Stimulated activated CD8-positive, alpha-beta memory T cell treated with anti-CD3 and anti-CD28 coated beads, Interleukin-12 subunit alpha, Interleukin-12 subunit beta, amount 100 ng/mL, for 4 hours (primary cell): ENCODE measurements around the gene CCNA2.

Experiments
- DNase-seq: peaks from one replicate; pipeline ENCODE4 v3.0.0-alpha.2; 2020; ENCODE audit warnings: low read depth

CCNA2 gene

DNA sequence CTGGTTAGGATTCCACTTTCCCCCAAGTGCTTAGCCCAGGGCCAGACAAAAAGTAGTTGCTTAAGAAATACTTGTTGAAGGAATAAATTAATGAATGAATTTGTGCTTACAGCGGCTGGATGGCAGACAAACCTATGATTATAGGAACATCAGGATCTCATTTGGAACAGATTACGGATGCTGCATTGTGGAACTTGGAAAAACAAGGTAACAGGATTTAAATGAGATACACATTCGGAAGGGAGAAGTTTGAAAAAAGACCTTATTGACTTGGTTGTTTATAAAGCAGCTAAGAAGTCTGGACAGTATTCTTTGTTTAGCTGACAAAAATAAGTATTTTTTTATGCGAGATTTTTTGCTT is 22.0 kb downstream of the CCNA2 start:
- no peak for DNase-seq

DNA sequence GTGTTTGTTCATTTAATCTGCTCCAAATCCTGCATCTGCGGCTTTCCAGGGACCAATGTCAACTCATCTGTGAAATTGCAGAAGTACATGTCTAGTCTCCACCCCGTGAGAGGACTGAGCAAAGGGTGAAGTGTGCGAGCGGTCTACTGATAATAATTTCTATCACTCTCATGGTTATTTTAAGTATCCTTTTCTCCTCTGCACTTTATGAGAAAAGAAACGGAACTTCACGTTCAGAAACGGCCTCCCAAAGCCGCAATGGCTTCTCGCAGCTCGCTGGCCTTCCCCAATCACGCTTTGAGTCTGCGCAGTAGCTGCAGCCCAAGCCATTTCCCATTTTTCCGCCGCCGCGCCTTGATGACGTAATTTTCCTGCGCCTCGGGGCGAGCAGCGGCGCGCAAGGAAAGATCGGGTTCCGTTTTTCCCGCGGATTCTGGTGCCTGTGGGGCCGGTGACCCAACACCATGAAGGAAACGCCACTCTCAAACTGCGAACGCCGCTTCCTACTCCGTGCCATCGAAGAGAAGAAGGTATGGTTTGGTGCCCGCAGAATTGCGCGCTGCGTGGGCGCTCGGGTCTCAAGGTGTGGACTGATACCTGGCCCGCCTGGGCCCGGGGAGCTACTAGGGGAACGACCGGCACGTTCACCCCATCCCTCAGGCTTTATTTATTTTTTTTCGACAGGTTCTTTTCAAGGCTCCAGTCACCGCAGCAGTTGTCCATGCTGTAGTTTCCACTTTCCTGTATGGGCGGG is 22.5 kb downstream of the CCNA2 start, which contains the start of gene EXOSC9:
Gene EXOSC9, plus strand, starts transcription at position 363 of the 754 bp plus-strand sequence. Its CDS starts 102 bp downstream, at position 465.
- peak; percentile 88 for DNase-seq

- no peak for DNase-seq
Measured at GRCh38 chr4:121800638-121800960, 23.1 kb downstream of the CCNA2 start.

DNA sequence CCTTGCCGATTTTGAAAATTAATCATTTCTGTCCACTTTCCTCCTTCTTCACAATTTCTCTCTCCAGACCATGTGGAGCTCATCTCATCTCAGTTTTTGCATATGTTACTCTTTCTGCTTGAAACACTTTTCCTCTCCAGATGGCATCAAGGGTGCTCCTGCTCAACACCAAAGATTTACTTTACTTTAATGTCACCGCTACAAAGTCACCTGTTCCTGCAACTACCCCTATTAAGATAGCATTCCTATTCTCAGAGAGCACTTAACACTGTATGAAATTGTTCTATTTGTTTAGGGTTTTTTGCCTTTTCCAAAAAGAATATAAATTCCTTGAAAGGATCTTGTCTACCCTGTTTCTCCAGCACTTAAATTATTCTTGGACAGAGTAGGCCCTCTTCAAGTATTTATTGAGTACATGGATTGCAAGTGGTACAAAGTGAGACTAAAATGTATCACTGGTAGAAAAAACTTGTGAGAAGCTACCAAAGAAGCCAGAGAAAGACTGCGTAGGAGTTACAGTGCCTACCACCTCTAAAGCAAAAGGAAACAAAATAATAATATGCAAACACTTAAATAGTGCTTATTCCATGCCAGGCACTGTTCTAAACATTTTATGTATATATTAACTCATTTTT is 23.7 kb downstream of the CCNA2 start:
- DNase-seq: no peak

- no peak for DNase-seq
Measured at GRCh38 chr4:121799208-121799823, 24.4 kb downstream of the CCNA2 start.

- no peak for DNase-seq
Measured at GRCh38 chr4:121796283-121796682, 27.4 kb downstream of the CCNA2 start.

DNA sequence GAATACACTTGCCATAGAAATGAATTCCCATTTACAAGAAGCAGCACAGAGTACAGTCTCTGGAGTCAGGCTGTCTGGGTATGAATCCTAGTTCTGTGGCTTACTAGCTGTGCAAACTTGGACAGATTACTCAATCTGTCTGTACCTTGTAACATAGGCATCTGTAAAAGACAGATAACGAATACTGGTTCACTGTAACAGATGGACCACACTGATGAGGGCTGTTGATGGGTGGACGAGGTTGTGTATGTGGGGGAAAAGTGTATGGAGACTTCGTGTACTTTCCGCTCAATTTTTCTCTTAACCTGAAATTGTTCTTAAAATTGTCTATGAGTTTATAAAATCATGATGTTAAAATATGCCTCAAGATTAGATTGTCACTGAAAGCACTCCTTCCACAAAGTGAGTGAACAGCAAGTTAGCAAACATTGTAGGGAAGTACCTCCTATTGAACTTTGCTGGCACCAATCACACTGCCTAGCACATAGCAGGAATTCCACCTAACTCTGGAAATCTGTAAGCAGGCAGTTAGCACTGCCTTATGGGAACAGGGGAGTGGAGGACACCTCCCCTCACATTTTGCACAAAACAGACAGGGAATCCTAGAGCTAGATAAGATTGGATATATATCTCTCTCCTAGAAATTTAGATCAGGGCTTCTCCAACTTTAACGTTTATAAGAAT is 29.0 kb downstream of the CCNA2 start:
- no peak for DNase-seq

GRCh38 chr4:121792966-121793365 is 30.7 kb downstream of the CCNA2 start:
- DNase-seq: no peak

GRCh38 chr4:121791481-121791880 is 32.2 kb downstream of the CCNA2 start:
- no peak for DNase-seq

- DNase-seq: no peak
Measured at GRCh38 chr4:121790976-121791375, 32.7 kb downstream of the CCNA2 start.

- no peak for DNase-seq
Measured at GRCh38 chr4:121789960-121790829, 33.5 kb downstream of the CCNA2 start.

- no peak for DNase-seq
Measured at GRCh38 chr4:121789455-121789854, 34.2 kb downstream of the CCNA2 start.

DNA sequence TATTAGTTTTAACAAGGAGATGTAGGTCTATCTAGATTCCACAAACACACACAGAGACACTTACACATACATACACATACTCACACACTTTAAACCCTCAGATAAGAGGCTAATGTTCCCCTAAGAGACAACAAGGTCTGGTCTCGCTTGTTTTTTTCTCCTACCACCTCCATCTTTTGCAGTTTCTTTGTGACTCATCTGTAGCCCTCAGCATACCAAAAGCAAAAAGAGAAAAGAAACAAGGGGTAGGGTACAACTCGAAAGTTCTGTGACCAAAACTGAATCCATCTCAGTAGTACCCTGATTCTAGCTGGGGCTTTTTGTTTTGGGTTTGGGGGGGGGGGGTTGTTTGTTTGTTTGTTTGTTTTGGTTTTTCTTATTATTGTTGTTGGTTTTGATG is 34.8 kb downstream of the CCNA2 start:
- no peak for DNase-seq

DNA sequence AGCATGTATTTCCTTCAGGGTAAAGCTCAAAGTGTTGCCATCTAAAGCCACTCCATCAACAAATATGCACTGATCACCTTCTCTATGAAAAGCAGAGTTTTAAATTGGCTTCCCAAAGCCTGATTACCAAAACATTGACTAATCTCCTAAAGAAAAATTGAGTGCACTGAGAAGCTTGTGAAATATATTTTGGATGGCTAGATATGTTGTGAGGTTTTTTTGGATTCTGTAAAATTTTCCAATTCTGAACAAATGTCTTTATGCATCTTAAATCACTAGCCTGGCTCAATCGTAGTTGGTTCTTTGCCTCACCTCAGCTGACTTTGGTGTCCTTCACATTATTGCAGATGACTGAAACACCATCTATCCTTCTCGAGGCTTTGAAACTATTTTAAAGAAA is 37.5 kb downstream of the CCNA2 start:
- no peak for DNase-seq

GRCh38 chr4:121785479-121785878 is 38.2 kb downstream of the CCNA2 start:
- DNase-seq: no peak

DNA sequence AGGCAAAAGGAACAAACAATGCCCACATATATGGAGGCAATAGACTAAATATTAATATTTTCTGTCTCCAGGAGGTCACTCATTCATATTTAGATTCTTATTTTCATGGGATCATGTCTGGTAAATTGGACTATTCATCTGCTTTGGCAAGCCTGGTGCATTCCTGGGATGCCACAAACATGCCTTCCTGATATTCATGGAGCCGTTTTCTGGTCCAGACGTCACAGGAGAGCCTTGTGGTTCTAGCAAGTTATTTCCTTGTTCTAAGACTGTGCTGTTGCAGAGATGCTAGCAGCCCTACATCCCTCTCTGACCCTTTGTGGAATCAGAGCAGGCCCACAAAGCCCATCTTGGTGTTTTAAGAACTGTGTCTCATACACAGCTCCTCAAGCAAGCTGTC is 38.7 kb downstream of the CCNA2 start:
- DNase-seq: no peak

DNA sequence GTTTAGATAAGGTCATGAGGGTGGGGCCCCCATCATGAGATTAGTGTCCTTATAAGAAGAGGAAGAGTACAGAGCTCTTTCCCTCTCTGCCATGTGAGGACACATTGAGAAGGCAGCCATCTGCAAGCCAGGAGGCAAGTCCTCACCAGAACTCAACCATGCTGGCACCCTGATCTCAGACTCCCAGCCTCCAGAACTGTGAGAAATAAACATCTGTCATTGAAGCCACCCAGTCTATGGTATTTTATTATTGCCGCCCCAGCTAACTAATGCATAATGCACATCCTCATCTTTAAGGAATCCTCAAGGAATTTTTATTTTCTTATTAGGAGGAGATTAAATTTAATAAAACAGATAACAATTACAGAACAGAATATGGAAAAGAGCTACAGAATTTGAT is 39.3 kb downstream of the CCNA2 start:
- DNase-seq: no peak

DNA sequence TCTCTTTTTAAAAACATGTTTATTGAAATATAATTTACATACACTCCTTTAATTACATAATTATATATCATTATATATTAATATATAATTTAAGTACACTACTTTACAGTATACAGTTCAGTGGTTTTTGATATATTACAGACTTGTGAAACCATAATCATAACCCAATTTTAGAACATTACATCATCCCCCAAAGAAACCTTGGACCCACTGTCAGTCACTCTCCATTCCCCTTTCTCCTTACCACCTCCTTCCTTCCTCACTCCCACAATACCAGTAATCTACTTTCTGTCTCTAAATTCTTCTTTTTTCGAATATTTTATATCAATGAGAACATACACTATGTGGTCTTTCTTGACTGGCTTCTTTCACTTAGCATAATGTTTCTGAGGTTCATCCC is 40.5 kb downstream of the CCNA2 start:
- no peak for DNase-seq

- no peak for DNase-seq
Measured at GRCh38 chr4:121778991-121779628, 44.6 kb downstream of the CCNA2 start.

- no peak for DNase-seq
Measured at GRCh38 chr4:121777625-121778024, 46.1 kb downstream of the CCNA2 start.

- no peak for DNase-seq
Measured at GRCh38 chr4:121776610-121777401, 46.9 kb downstream of the CCNA2 start.
